Hepatic stellate cell (primary cell): Measurements from ENCODE around the gene TMEM271.
"Not testable (repeated sequence)": the region's sequence is repeated elsewhere in the genome, so short reads cannot be mapped to it uniquely, and the experiment has no call there.

Source experiments
- DNase-seq: peaks from one replicate; pipeline ENCODE4 v3.0.0; 2011; ENCODE audit warnings: low spot score

The TMEM271 gene

DNA sequence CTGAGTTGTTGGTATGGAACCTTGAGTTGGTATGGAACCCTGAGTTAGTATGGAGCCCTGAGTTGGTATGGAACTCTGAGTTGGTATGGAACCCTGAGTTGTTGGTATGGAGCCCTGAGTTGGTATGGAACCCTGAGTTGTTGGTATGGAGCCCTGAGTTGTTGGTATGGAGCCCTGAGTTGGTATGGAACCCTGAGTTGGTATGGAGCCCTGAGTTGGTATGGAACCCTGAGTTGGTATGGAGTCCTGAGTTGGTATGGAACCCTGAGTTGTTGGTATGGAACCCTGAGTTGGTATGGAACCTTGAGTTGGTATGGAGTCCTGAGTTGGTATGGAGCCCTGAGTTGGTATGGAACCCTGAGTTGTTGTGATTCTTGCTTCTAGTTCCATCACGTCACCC, 10.5 kb downstream of the TMEM271 start:
- DNase-seq, result not testable (repeated sequence)

DNA sequence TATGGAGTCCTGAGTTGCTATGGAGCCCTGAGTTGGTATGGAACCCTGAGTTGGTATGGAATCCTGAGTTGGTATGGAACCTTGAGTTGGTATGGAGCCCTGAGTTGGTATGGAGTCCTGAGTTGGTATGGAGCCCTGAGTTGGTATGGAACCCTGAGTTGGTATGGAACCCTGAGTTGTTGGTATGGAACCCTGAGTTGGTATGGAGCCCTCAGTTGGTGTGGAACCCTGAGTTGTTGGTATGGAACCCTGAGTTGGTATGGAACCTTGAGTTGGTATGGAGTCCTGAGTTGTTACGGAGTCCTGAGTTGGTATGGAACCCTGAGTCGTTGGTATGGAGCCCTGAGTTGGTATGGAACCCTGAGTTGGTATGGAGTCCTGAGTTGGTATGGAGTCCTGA, 13.6 kb downstream of the TMEM271 start:
- not testable (repeated sequence) for DNase-seq

DNA sequence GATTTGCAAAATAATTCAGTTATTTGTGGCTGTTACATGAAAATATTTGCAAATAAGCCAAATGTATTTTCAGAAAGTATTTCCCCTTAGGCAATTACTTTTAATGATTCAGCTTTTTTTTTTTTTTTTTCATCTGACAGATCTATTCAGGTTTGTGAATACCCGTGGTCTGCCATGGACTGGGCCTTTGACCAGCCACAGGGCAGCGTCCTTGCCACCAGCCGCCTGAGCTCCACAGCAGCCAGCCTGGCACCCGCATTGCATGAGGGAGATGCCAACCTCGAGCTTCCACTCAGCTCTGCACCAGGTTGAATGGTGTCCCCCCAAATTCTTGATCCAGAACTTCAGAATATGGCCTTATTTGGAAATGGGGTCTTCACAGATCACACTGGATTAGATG, 14.7 kb downstream of the TMEM271 start:
- DNase-seq, result no peak

DNA sequence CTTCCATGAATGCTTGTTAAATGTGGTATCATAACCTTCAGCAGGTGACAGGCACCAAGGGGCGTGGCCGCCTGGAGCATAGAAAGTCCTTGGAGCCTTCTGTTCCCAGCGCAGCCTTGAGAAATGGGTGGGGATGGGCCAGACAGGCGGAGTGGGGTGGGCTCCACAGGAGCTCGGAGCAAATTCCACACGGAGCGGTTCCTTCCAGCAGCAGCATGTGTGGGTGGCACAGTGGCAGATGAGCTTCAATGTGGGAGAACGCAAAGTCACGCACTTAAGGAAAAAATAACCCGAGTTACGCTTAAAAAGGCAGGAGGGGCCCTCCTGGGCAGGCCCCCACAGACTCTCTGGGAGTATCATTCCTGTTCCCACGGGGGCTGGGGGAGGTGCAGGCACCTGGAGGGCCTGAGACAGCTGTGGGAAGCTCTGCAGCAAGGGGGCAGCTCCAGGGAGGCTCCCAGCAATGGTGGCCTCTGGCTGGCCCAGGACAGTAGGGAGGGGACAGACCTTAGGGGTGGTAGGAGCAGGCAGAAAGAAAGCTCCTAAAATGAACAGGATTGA, 15.3 kb downstream of the TMEM271 start:
- DNase-seq, result no peak

DNA sequence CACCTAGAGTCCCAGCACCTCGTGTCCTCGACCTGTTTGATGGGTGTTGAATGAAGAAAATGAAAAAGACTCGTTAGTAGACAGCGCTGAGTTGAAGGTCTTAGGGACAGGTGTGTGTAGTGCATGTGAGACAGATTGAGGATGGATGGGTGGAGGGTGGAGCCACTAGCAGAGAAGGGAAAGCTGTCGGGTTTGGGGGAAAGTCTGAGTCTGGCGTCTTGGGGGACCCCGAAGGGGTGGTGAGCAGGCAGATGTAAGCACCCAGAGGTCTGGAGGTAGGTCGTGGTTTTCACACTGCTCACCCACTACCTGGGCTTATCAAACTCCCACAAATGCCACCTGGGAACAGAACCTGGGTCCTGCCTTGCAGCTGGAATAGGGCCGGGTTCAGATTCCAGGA, 16.0 kb downstream of the TMEM271 start:
- no peak for DNase-seq

DNA sequence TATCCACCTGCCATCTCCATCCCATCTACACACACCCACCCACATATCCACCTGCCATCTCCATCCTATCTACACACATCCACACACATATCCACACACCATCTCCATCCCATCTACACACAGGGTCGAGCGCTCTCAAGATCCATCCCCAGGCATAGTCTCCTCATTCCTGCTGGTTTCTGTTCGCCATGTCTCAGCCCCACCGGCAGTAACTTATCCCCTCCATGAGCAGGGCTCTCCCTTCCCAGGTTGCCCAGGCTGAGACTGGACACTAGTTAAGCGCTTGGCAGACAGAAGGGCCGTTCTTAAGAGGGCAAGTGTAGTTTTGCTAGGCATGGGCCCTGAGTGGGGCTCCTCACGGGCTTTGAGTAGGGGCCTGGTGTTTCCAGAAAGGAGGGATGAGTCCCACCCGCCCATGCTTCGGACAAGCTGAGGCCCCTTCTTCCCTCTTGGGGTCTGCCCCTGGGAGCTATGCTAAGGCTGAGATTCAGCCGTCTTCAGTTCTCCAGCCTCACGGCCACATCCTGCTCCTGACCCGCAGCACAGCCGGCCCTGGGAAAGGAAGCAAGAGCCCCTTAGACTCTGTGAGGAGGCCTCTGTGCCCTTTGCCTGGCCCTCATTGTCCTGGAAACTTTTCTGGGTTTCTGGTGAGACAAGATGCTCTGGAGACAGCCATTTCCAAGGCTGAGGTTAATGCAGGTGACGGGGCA, 20.4 kb downstream of the TMEM271 start:
- no peak for DNase-seq

DNA sequence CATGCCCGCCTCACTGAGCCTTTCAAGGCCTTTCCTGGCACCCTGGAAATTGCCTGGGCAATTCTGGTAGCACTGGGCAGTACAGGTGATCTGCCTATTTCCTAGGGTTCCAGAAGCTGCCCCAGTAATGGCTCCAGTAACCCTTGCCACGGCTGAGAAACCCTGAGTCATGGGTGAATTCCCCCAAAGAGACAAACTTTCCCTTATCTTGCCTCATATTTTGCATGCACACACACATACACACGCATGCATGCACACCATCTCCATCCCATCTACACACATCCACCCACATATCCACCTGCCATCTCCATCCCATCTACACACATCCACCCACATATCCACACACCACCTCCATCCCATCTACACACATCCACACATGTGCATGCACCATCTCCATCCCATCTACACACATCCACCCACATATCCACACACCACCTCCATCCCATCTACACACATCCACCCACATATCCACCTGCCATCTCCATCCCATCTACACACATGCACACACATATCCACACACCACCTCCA, 21.2 kb downstream of the TMEM271 start:
- not testable (repeated sequence) for DNase-seq

DNA sequence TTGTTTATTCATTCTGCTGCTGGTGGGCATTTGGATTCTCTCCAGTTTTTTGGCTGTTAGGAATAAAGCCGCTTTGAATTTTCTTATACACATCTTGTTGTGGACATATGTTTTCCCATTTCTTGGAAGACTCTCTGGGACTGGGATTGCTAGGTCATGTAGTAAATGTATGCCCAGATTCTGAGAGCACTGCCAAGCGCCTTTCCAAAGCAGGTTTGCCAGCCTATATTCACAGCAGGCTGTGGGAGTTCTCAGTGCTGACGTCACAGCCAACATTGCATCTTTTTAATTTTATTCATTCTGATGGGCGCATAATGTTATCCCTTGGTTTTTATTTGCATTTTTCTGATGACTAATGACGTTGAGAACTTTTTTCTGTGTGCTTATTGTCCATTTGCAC, 24.1 kb downstream of the TMEM271 start:
- no peak for DNase-seq

DNA sequence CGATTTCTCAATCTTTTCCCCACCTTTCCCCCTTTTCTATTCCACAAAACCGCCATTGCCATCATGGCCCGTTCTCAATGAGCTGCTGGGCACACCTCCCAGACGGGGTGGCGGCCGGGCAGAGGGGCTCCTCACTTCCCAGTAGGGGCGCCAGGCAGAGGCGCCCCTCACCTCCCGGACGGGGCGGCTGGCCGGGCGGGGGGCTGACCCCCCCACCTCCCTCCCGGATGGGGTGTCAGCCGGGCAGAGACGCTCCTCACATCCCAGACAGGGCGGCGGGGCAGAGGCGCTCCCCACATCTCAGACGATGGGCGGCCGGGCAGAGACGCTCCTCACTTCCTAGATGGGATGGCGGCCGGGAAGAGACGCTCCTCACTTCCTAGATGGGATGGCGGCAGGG, 25.8 kb downstream of the TMEM271 start:
- DNase-seq, result not testable (repeated sequence)

DNA sequence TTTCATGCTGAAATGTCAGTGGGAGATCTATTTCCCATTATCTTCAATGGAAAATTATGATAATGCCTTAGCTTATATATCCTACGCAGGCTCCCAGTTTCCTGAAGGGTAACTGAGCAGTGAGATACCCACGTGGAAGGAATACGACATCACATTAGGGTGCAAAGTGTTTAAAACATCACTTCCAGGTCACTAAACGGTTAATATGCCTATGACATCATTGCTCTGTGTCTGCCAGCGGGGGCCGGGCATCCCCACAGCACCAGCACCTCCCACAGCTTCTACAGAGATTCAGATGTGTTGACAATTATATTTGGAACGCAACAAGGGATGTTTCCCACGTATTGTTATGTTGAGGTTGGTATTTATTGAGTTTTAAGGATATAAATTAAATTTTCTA, 27.1 kb downstream of the TMEM271 start:
- no peak for DNase-seq

DNA sequence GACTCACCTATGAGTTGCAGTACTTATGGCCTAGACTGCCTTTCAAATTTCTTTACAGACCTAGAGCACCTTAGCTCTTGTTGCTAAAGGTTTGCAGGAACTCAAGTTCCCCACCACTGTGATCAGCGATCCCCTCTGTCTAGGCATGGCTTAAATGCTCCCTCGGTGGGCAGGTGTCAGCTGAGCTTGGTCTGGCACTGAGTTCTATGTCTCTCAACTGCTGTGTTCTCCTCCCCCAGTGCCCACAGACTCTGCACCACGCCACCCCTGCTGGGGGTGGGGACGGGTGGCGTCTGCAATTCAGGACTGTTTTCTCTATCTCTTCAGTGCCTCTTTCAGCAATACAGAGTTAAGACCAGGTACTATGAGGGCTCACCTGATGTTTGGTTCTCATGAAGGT, 30.5 kb downstream of the TMEM271 start:
- no peak for DNase-seq

DNA sequence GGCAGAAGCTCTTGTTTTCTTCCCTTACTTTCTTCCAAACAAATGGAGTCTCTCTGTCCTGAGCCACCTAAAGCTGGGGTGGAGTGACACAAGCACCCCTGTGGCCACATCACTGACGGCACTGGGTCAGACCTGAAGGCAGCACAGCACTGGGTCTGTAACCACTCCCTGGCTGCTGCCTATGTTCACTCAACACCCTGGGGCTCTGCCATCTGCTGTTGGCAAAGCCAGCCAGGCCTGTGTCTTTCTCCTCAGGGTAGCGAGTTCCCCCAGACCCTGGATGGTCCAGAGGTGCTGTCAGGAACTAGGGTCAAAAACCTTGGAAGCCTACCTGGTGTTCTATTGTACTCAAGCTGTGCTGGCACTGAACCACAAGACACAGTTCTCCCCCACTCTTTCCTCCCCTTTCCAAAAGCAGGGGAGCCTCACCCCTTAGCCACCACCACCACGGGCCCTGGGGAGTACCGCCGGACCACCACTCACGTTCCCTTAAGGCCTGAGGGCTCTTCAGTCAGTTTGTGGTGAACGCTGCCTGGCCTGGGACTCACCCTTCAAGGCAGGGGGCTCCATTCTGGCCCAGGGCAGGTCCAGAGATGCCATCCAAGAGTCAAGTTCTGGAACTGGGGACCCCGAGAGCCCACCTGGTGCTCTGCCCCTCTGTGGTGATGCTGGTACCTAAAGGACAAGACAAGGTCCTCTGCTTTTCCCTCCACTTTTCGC, 31.5 kb downstream of the TMEM271 start:
- DNase-seq, result no peak

DNA sequence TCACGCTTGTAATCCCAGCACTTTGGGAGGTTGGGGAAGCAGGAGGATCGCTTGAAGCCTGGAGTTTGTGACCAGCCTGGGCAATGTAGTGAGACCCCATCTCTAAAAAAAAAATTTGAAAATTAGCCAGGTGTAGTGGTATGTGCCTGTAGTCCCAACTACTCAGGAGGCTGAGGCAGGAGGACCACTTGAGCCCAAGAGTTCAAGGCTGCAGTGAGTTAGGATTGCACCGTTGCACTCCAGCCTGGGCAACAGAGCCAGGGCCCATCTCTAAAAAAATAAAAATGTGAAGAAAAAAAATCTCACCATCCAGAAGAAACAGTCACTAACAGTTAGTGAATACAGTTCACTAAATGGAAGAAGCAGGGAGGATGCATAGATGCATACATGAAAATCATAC, 34.8 kb downstream of the TMEM271 start:
- no peak for DNase-seq

DNA sequence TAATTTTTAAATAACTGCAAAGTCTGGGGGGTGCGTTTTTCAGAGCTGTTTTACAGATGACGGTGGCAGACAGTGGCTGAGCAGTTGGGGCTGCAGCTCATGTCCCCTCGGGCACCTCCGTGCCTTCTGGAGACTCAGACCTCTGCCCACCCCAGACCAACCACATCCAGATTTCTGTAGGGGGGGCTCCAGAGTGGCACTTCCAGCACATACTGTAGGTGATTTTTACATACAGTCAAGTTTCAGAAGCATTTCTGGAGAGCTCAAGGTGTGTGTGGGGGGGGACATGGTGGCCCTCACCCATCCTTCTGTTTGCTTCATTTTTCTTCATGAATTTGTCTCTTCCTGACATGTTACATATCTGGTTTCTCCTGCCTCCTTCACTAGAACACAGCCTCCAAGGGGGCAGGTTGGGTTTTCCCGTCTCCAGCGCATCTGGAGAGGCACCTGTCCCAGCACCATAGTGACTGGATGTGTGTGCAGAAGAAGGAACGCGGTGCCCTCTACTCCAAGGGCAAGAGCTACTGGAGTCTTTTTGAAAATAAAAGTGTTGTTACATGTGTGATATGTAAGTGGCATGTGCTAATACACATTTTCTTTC, 37.5 kb downstream of the TMEM271 start:
- DNase-seq, result no peak

DNA sequence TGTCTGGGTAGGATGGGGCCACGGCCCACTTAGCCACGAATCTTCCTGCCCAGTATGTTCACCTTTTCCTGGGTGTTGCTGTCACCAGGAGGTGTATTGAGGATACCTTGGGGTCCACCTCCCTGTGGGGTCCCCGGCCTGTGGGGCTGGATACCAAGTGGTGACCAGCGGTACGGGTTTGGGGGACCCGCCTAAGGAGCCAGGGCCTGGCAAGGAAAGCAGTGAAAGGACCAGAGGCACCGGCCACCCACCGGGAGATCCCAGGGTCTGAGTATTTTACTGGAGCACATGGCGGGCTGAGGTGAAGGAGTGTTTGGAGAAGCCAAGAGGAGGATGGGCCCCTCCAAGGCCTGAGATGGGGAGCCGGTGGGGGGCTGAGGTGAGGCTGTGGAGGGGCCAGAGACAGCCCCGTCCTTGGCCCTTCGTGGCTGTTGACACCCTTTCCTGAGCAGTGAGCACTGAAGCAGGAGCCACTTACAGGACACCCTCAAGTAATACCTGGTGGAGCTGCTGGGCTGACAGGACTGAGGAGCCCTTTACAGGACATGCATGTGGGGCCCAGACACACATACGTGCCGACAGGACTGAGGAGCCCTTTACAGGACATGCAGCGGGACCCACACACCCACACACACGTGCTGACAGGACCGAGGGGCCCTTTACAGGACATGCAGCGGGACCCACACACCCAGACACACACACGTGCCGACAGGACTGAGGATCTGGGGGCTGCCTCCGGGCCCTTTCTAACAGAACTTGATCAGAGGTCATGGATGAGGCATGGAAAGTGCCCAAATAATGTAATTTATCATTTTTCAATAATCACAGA, 38.4 kb downstream of the TMEM271 start:
- no peak for DNase-seq

DNA sequence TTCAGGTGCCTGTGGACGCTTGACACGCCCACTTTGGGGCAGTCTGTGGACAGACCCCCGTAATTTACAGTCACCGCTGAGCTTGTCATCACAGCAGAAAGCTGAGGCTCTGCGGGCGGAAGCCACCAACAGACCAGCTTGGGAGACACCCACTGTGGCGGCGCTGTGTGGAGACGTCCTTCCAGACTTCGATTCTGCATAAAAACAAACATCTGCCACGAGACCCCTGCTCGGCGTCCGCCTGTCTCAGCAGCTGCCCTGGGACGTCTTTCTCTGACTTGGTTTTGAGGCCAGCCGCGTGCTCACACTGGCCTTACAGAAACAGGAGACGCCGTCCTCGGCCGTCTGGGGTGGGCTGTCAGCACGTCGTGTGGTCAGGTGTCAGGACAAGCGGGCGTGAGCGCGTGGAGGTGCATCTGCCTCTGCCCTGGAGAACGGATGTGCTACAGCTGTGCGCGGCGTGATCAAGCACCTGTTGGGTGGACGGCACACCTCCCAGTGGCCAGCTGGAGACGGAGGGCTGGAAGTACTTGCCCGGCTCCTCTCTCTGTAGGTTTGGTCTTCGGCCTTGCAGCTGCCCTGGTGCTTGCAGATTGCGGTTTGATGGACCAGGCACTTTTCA, 39.6 kb downstream of the TMEM271 start:
- no peak for DNase-seq

DNA sequence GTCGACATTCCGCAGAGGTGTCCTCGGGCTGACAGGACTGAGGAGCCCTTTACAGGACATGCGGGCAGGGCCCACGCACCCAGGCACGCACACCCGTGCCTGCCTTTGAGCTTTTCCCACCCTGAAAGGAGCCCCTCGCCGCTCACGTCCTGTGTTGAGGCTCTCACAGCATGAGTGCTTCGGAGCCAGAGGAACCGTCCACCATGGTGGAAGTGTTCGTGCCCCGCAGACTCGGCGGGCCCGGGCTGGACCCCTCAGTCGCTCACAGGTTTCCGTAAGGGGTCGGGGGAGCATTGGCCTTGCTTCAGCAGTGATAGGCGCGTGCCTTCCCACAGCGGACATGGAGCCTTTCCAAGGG, 40.2 kb downstream of the TMEM271 start:
- no peak for DNase-seq

DNA sequence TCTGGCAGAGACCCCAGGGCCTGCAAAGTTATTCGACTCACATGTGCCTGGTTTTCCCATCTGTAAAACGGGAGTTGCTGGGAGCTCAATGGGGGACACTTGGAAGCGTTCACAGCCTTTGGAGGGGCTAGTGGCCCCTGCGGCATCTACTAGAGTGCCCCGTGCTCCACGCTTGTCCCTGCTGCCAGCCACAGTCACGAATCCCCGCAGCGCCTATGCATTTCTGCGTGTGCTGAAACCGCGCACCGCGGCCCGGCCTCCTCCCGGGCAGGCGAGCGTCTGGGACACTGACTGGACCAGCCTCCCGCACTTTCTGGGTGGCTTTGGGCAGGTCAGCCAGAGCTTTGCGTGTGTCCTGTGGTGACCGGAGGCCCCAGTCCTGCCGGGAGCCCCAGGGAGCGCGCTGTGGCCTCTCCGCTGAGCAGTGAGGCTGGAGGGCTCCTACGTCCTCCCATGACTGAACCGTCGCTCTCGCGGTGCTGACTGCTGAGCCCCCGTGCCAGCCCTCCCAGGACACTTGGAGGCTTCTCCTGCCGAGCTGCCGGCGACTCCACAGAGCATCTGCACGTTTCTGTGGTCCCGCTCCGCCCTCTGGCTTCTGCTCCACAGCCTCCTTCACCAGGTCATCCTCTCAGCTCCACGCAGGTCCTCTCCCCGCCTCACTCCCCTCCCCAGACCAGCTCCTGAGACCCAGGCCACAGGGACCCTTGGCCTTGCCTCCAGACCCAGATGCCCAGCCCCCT, 40.7 kb downstream of the TMEM271 start:
- DNase-seq, result no peak

DNA sequence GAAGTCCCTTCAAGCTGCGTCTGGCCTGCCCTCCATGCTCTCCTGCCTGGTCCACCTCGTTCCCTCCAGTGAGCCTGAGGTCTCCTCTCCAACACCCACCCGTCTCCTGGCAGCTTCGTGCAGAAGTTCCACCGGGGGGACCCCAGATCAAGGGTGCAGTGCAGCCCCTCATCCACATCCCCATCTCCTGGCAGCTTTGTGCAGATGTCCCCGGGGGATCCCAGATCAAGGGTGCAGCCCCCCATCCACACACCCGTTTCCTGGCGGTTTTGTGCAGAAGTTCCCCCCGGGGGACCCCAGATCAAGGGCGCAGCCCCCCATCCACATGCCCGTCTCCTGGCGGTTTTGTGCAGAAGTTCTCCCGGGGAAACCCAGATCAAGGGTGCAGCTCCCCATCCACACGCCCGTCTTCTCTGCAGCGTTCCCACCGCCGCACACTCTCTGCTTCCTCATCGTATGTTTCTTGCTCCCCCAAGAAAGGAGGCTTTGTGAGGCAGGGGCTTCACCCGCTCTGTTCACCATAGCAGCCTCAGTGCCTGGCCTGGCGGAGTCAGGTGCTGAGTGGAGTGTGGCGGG, 41.4 kb downstream of the TMEM271 start:
- no peak for DNase-seq

DNA sequence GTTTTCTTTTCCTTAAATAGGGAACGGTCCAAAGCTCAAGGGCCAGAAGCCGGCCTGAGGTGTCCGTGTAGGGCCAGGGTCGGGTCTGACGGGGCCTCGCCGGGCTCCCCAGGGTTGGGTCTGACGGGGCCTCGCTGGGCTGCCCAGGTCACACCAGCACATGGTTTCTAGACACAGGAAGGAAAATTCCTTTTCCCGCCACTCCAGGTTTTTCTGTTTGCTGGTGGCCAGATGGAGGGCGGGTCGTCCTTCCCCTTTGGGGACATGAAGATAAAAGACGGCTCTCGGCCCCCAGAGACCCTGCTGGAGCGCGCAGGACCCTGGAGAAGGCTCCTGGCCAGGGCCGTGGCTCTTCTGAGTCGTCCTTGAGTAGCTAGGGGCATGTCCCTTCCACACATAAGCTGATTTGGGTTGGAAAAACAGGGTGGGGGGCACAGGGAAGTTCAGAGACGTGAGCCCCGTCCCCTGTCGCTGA, 42.0 kb downstream of the TMEM271 start:
- DNase-seq, result no peak
